ENCODE data around the gene LUC7L2.
"Not testable (repeated sequence)": the region's sequence is repeated elsewhere in the genome, so short reads cannot be mapped to it uniquely, and the experiment has no call there.

The LUC7L2 gene

DNA sequence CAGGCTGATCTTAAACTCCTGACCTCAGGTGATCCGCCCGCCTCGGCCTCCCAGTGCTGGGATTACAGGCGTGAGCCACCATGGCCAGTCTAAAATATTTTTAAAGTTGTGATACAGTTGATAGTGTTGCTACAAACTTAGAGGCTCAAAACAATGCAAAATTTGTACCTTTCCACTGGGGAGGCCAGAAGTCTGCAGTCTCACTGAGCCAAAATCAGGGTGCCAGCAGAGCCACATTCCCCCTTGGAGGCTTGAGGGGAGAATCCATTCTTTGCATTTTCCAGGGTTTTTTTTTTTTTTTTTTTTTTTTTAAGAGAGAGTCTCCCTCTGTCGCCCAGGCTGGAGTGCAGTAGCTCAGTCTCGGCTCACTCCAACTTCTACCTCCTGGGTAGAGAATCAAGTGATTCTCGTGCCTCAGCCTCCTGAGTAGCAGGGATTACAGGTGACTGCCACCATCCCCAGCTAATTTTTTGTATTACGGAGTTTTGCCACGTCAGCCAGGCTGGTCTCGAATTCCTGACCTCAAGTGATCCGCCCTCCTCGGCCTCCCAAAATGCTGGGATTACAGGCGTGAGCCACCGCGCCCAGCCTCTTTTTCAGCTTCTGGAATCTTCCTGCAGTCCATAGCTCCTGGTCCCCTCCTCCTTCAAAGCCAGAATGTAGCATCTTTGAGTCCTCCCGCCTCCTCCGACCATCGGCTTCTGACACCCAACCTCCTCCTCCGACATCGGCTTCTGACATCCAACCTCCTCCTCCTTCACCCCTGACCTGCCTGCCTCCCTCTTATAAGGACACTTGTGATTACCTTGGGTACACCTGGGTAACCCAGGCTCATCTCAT, 86.6 kb downstream of the LUC7L2 start:
- DNase-seq (ENCODE audit: low read depth in 3 of 3, low spot score in 1 of 3): no peak

GRCh38 chr7:139450851-139451250, 91.2 kb downstream of the LUC7L2 start:
- no peak for DNase-seq (ENCODE audit: low read depth in 3 of 3, low spot score in 1 of 3)

DNA sequence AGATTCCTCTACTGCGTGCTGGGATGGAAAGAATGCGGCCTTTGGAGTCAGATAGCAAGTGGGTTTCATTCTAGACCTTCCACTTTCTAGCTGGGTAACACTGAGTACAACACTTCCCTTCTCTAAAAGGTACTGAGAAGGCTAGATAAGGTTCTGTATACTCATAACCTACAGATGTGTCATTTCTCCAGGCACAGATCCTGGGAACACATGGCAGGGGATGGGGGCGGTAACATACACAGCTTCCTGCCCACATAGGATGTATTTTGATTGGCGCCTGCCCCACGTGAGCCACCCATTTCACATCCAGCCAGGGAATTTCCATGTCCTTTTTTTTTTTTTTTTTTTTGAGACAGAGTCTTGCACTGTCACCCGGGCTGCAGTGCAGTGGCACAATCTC, 91.9 kb downstream of the LUC7L2 start:
- DNase-seq (ENCODE audit: low read depth in 3 of 3, low spot score in 1 of 3): no peak

DNA sequence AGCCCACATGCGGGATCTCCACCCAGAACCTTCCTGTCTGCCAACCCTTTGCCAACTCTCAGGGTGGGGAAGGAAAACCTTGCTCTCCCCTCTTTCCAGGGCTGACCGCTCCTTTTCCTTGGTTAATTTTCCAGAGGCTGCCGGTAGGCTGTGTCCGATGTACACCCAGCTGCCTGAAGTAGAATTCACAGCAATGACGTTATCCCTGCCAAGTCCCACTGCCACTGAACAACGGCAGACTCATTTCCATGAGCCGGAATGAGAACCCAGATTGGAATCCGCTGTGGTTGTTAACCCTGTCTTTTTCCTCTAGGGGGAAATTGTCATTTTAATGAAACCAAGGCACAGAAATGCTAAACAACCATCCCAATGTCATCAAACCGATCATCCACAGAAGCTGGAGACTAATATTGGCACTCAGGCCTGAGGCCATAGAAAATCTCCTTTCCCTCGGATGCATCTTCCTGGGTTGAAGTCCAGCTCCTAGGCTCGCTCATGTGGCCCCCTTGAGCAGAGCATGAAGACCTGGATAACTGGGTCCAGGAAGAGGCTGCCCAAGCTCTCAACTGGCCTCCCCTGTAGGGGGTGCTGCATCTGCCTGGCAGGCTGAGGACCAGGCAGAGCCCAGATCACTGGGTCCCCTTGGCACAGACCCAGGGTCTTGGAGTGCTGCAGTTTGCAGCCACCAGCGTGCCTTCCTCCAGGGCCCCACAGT, 93.4 kb downstream of the LUC7L2 start:
- no peak for DNase-seq (ENCODE audit: low read depth in 3 of 3, low spot score in 1 of 3)

DNA sequence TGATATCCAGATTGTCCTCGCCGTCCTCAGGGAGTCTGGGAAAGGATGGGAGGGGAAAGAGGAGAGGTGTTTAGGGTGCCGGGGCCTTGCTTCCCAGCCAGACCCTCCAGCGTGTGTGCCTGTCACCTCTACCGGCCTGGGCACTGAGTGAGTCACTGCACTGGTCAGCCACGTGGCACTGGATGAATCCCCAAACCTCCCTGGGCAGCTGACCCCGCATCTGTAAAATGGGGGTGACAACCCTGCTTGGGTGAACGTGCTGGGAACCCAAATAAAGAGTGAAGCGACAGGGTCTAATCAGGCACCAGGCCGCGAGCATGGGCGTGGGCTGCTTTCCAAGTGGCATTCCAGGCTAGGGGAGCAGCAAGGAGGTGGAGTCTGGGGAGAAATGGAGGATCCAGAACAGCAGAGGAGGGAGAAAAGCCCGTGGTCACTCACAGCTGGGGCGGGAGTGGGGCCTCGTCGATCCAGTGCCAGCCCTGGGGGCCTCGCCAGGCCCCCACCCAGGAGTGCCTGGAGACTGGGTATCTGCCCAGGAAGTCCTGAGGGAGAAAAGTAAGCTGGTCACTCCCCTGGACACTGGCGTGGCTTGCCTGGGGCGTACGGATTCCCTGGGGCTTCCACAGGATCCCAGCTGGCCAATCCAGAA, 94.1 kb downstream of the LUC7L2 start:
- no peak for DNase-seq (ENCODE audit: low read depth in 3 of 3, low spot score in 1 of 3)

DNA sequence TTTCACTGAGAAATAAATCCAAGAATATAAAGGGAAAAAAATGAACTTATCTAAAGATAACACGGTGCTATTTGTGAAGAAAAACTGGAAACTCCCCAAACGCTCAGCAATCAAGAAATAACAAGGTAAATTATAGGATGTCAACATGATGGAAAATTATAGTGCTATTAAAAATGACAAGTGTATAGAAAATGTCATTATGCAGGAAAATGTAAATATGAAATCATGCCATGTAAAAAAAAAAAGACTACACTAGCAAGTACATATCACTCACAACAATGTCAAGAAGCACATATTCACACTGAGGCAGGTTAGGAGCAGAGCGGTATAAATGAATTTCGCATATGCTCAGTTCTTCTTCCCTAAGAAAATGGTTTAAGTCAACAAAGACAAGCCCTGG, 96.1 kb downstream of the LUC7L2 start:
- no peak for DNase-seq (ENCODE audit: low read depth in 3 of 3, low spot score in 1 of 3)

DNA sequence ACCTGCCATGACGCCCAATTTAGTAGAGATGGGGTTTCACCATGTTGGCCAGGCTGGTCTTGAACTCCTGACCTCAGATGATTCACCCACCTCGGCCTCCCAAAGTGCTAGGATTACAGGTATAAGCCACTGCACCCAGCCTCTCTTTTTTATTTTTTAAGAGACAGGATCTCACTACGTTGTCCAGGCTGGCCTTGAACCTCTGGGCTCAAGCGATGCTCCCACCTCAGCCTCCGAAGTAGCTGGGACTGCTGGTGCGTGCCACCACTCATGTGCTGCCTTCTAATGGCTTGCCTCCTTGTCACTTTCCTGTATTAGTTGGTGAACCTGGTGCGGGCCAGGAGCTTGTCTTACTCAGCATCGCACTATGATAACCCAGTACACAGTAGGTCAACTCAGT, 96.8 kb downstream of the LUC7L2 start:
- DNase-seq (ENCODE audit: low read depth in 3 of 3, low spot score in 1 of 3): no peak

- no peak for DNase-seq (ENCODE audit: low read depth in 3 of 3, low spot score in 1 of 3)
Observed at GRCh38 chr7:139457153-139457946, 97.7 kb downstream of the LUC7L2 start.

DNA sequence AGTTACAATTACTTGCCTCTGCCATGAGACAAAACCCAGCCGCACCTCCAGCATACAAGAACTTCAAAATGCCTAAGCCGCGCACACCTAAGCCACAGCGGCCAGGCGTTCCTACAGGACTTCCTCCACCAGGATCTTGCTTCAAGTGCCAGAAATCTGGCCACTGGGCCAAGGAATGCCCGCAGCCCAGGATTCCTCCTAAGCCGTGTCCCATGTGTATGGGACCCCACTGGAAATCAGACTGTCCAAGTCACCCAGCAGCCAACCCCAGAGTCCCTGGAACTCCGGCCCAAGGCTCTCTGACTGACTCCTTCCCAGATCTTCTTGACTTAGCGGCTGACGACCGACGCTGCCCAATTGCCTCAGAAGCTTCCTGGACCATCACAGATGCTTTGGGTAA, 103.7 kb downstream of the LUC7L2 start:
- DNase-seq (ENCODE audit: low read depth in 3 of 3, low spot score in 1 of 3): not testable (repeated sequence)

DNA sequence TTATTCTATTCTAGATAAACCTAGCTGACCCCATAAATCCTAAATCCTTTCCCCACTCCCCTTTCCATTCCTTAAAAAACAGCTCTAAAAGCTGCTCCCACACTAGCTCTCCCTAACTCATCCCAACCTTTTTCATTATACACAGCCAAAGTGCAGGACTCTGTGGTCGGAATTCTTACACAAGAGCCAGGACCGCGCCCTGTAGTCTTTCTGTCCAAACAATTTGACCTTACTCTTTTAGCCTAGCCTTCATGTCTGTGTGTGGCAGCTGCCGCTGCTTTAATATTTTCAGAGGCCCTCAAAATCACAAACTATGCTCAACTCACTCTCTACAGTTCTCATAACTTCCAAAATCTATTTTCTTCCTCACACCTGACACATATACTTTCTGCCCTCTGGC, 104.8 kb downstream of the LUC7L2 start:
- DNase-seq (ENCODE audit: low read depth in 3 of 3, low spot score in 1 of 3): not testable (repeated sequence)

- not testable (repeated sequence) for DNase-seq (ENCODE audit: low read depth in 3 of 3, low spot score in 1 of 3)
Observed at GRCh38 chr7:139465072-139465471, 105.4 kb downstream of the LUC7L2 start.

DNA sequence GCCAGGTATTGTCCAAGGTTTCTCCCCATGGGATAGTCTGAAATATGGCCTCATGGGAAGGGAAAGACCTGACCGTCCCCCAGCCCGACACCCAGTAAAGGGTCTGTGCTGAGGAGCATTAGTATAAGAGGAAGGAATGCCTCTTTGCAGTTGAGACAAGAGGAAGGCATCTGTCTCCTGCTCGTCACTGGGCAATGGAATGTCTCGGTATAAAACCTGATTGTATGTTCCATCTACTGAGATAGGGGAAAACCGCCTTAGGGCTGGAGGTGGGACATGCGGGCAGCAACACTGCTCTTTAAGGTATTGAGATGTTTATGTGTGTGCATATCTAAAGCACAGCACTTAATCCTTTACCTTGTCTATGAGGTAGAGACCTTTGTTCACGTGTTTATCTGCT, 108.0 kb downstream of the LUC7L2 start:
- DNase-seq (ENCODE audit: low read depth in 3 of 3, low spot score in 1 of 3): not testable (repeated sequence)

GRCh38 chr7:139468281-139468680, 108.6 kb downstream of the LUC7L2 start:
- not testable (repeated sequence) for DNase-seq (ENCODE audit: low read depth in 3 of 3, low spot score in 1 of 3)

GRCh38 chr7:139471740-139472353, 112.2 kb downstream of the LUC7L2 start:
- DNase-seq (ENCODE audit: low read depth in 3 of 3, low spot score in 1 of 3): no peak
